Activated CD4-positive, alpha-beta T cell treated with anti-CD3 and anti-CD28 coated beads, Interleukin-2, amount 50 U/mL, for 1 hour (primary cell): Measurements from ENCODE around the gene CCDC138.

Experiments used
- DNase-seq: peaks from one replicate; pipeline ENCODE4 v3.0.0-alpha.2; 2020

CCDC138 gene

GRCh38 chr2:108829578-108830310, 43.2 kb downstream of the CCDC138 start:
- no peak for DNase-seq

DNA sequence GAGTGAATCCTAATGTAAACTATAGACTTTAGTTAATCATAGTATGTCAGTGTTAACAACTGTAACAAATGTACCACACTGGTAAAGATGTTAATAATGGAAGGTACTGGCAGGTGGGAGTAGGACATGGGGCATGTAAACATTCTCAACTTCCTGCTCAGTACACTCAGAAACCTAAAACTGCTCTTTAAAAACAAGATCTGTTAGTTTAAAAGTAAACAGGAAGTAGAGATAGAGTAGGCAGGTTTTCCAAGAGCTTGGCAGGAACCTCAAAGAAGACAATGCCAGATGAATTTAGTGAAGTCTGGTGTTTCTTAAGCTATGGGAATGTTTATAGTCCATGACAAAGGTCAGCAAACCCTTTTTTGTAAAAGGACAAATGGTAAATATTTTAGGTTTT, 46.6 kb downstream of the CCDC138 start:
- DNase-seq, result no peak

DNA sequence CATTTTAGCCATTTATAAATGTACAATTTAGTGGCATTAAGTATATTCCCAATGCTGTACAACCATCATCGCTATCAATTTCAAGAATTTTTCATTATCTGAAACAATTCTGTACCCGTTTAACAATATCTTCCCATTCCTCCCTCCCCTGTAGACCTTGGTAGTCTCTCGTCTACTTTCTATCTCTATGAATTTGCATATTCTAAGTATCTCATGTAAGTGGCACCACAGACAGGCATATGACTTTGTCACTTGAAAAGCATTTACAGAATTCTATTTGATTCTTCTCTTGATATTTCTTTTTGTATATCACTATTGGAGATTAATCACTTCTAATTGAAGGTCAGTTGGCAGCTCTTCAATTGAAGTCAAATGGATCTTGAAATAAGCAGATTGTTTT, 48.0 kb downstream of the CCDC138 start:
- no peak for DNase-seq

DNA sequence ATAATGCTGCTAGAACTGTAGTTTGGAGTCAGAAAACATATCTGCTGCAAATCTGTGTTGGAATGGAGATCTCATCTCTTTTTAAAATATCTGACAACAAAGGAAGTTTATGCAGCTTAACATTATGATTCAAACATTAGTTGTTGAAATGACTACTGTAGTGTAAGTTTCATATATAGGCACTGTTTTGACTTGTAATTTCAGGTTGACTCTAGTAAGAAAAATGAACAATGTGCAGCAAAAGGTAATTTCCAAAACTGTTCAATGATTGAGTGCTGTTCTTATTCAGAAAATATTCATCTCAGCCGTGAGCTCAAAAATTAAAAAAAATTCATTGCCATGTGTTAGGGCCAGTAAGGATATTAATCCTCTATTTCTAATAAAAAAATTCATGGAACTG, 48.5 kb downstream of the CCDC138 start:
- no peak for DNase-seq

DNA sequence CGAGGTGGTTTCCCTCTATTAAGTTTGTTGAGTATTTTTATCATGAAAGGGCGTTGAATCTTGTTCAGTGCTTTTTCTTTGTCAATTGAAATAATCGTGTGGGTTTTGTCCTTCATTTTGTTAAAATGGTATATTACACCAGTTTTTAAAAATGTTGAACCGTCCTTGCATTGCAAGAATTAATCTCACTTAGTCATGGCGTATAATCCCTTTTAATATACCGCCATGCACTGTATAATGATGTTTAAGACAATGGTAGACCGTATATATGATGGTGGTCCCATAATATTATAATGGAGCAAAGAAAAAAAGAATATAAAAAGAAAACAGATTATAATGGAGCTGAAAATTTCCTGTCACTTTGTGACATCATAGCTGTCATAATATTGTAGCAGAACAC, 50.6 kb downstream of the CCDC138 start:
- no peak for DNase-seq

- no peak for DNase-seq
These were observed 54.9 kb downstream of the CCDC138 start for GRCh38 chr2:108841506-108841905.

DNA sequence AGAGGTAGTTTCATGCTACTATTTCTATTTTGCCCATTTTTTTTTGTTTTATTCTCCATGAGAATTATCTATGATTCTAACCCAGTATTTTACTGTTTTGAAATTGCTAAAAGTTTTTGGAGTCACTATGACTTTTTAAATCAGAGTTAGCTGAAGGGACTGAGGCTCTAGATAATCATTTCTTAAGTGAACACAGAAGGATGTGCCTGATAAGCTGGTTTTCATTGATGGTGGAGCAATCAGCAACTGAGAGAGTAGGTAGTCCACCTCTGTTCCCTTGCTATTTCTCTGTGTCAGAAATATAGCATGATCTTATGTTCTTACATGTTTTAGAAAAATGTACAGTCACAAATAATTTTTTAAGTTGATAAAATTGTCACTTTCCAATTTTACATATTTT, 59.4 kb downstream of the CCDC138 start:
- no peak for DNase-seq

- DNase-seq, result no peak
These were observed 60.4 kb downstream of the CCDC138 start for GRCh38 chr2:108847000-108847399.

DNA sequence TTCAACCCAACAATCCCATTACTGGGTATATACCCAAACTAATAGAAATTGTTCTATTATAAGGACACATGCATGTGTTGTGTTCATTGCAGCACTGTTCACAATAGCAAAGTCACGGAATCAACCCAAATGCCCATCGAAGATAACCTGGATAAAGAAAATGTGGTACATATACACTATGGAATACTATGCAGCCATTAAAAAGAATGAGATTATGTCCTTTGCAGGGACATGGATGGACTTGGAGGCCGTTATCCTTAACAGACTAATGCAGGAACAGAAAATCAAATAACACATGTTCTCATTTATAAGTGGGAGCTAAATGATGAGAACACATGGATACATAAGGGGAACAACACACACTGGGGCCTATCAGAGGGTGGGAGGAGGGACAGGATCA, 65.8 kb downstream of the CCDC138 start:
- DNase-seq, result no peak

DNA sequence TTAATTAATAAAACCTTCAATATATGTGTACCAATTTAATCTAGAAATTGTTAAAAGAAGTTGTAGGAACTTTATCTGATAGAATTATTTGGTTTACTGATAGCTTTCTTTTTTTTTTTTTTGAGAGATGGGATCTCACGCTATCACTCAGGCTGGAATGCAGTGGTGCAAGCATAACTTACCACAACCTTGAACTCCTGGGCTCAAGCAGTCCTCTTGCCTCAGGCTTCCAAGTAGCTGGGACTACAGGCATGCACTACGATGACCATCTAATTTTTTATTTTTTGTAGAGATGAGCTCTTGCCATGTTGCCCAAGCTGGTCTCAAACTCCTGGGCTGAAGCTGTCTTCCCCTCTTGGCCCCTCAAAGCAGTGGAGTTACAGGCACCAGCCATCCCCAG, 66.8 kb downstream of the CCDC138 start:
- DNase-seq, result no peak

GRCh38 chr2:108854484-108854883, 67.9 kb downstream of the CCDC138 start:
- no peak for DNase-seq

- DNase-seq, result no peak
These were observed 68.6 kb downstream of the CCDC138 start for GRCh38 chr2:108855194-108855593.

DNA sequence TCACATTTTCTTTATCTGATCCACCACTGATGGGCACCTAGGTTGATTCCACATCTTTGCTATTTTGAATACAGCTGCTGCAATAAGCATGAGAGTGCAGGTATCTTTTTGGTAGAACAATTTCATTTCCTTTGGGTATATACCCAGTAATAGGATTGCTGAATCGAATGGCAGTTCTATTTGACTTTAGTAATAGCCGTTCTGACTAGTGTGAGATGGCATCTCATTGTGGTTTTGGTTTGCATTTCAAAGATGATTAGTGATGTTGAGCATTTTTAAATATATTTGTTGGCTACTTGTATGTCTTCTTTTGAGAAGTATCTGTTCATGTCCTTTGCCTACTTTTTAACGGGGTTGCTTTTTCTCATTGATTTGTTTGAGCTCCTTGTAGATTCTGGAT, 72.3 kb downstream of the CCDC138 start:
- DNase-seq, result no peak

- no peak for DNase-seq
These were observed 79.5 kb downstream of the CCDC138 start for GRCh38 chr2:108866041-108866440.

DNA sequence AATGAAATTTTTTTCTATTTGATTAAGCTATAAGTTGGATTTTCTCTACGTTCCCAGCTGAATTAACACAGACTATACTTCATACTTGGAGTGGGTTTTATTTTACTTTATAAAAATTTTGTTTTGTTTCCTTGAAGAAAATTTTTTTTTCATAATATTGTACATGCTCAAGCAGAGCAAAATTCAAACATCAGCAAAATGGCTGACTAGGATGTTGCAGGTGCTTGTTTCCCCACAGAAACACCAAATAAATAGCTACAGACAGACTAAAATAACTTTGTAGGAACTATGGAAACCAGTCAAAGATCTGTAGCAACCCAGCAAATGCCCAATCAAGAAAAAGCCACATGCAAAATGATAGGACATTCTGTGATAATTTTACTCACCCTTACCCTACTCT, 82.3 kb downstream of the CCDC138 start:
- no peak for DNase-seq

DNA sequence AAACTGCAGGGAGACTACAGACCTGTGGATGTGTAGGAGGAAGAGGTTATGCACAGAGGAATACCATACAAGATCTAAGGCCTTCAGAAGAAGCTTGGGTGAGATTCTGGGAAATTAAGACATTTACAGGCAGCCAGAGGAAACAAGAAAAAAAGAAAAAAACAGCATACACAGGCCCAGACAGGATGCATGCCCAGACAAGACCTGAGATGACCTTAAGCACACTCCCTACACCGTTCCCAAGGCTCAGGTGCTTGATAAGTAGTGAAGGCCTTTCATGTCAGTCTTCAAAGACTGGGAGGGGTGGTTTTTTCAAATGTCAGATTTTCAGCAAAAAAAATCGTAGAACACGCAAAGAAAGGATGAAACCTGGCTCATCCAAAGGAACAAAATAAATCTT, 83.0 kb downstream of the CCDC138 start:
- DNase-seq, result no peak

DNA sequence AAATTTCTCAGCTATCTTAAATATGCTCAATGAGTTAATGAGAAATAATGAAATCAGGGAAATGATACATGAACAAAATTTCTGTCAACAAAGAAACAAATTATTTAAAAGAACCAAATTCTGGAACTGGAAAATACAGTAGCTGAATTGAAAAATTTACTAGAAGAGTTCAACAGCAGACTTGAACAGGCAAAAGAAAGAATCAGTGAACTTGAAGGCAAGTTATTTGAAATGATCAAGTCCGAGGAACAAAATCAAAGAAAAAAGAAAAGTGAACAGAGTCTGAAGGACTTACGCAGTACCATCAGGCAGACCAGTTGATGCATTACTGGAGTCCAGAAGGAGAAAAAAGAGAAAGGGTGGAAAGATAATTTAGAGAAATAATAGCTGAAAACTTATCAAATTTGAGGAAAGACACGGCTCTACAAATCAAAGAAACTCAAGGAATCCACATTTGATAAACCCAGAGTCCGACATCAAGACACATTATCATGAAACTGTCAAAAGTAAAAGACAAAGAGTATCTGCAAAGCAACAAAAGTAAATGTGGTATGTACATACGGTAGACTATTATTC, 83.6 kb downstream of the CCDC138 start:
- no peak for DNase-seq

DNA sequence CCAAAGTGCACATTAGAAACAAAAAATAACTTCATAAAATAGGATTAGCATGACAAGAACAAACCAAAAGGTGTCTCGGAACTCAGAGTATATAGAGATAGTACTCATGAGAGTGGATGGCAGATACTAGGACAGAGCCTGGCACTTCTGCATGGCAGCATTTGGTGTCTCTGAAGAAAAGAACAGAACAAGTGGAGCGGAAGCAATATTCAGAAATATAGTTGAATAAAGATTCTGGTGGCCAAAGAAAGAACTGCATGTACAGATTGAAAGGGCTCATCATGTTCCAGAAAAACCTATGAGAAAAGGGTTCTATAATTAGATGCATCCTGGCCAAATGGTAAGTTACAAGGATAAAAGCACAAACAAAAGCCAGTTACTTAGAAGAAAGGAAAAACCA, 90.9 kb downstream of the CCDC138 start:
- DNase-seq, result no peak

- no peak for DNase-seq
These were observed 91.7 kb downstream of the CCDC138 start for GRCh38 chr2:108878276-108878675.

DNA sequence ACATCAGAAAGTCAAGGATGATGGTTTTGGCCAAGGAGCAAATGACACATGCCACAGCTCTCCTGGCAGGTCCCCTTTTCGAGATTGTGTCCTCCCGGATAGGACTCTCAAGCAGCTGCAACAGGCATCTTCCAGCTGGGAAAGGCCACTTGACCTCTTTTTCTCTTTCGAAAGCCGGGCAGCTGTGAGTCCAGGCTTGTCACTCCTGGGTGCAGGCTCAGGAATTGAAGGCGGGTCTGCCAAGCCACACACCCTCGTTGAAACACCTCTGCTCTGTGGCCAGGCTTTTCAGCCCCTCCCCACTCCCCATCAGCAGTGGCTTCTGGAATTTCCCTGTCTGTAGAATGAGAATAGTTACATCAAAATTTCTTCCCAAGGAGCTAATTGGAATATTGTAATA, 98.0 kb downstream of the CCDC138 start:
- DNase-seq, result no peak

GRCh38 chr2:108889907-108890306, 103.3 kb downstream of the CCDC138 start:
- DNase-seq, result no peak

- no peak for DNase-seq
These were observed 106.7 kb downstream of the CCDC138 start for GRCh38 chr2:108893277-108893676.

DNA sequence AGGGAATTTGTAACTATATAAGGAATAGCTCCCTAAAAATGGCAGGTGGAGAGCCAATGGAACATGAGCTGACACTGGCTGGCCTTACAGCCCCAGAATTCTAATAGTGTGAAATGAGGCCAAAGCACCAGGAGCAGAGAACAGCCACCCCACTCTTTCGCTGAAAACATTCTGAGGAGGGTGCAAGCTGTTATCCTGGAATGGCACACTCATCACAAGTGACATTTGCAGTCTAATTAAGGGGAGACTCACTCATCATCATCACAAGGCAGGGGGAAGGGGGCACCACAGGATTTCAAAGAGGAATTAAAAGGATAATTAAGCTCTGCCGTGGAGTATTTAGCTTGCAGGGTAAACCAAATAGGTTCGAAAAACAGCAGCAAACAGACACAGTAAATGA, 108.2 kb downstream of the CCDC138 start:
- DNase-seq, result no peak

DNA sequence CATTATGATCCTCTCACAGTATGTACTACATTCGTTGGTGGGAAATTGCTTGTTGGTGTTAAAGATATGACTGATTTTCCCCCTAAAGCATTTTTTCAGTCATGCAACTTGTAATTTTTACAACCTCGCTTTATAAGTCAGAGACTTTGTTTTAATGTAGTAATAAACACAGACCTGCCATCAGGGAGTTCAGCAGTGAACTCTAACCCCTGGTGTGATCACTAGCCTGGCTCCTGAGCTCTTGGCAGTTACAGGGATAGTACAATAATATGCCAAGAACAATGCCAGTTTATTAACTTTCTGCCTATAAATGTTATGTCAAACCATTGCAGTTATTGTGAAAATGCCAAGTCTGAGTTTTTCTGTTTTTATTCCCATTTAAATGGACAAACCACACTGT, 108.6 kb downstream of the CCDC138 start:
- DNase-seq, result no peak

- DNase-seq, result no peak
These were observed 110.2 kb downstream of the CCDC138 start for GRCh38 chr2:108896741-108897140.
